ENCODE data around the gene ATG10. TPM values are rescaled to one million over a fixed set of nuclear protein-coding genes. Genes with fewer than 3 reads are reported as not detected.
A peak's percentile ranks its signal among the peaks of the same experiment; 100 is the strongest.

Gene ATG10
- total RNA-seq, 1 experiment from 2014 or later, result 7.6 TPM

- Histone ChIP-seq H2BK120ac (ENCODE audit: low read depth, low read length, poor library complexity, severe bottlenecking) (no peak overlapping the region), H3K27ac (ENCODE audit: insufficient read length, low read depth, low read length) (no peak overlapping the region), H3K14ac (ENCODE audit: insufficient read depth, low read length) (no peak overlapping the region), H3T11ph (ENCODE audit: low read length) (no peak overlapping the region), H3K79me2 (ENCODE audit: insufficient read depth, low read length) (no peaks in the 10 kb centered on the region), H2AK5ac (ENCODE audit: insufficient read length, low read length) (no peak overlapping the region), H2BK12ac (ENCODE audit: insufficient read length, low read depth, low read length) (no peak overlapping the region), H3K4me1 (ENCODE audit: insufficient read depth, low read length) (no peaks in the 10 kb centered on the region; the same call in 1 of the 2 replicates), H4K91ac (ENCODE audit: insufficient read length, low read depth, low read length) (no peak overlapping the region), H4K5ac (ENCODE audit: insufficient read length, low read depth, low read length) (no peak overlapping the region), H3K56ac (ENCODE audit: insufficient read length, low read depth, low read length) (no peak overlapping the region), H3K4ac (ENCODE audit: low read depth, low read length) (no peak overlapping the region), H2BK15ac (ENCODE audit: low read depth, low read length) (no peak overlapping the region), H3K18ac (ENCODE audit: insufficient read length, low read depth, low read length) (no peak overlapping the region), H3K27me3 (ENCODE audit: insufficient read depth, low read length) (no peaks in the 10 kb centered on the region), H3K9ac (ENCODE audit: extremely low read depth, insufficient read length, low read length) (no peak overlapping the region), H4K8ac (replicated peaks; ENCODE audit: insufficient read length, low read depth, low read length) (no peak overlapping the region), H3K79me1 (ENCODE audit: insufficient read depth, low read depth, low read length, poor library complexity, severe bottlenecking) (no peaks in the 10 kb centered on the region), H3K23ac (ENCODE audit: insufficient read length, low read depth, low read length) (no peak overlapping the region), H2AFZ (ENCODE audit: low read length) (no peak overlapping the region), H3K4me2 (ENCODE audit: insufficient read depth, insufficient read length, low read length) (no peak overlapping the region), H2BK5ac (ENCODE audit: insufficient read length, low read length) (no peak overlapping the region), H4K20me1 (ENCODE audit: control insufficient read depth, insufficient read depth, insufficient read length) (no peaks in the 10 kb centered on the region), H3K23me2 (ENCODE audit: insufficient read length, low read depth, low read length, poor library complexity, severe bottlenecking) (no peaks in the 10 kb centered on the region), H3K9me3 (ENCODE audit: control insufficient read depth, low read depth, low read length) (no peaks in the 10 kb centered on the region), H2BK20ac (ENCODE audit: low read depth, low read length, poor library complexity, severe bottlenecking) (no peak overlapping the region)
- no peak for TF ChIP-seq CTCF (conservative IDR thresholded peaks at IDR 0.05)
- peak overlapping the region in 1 of 3 experiments; percentile 18; a peak in 3 of 7 replicates for H3K27ac Mint-ChIP-seq
- no peak overlapping the region for H3K4me3 Mint-ChIP-seq
- H3K4me1 Mint-ChIP-seq, result peaks cover 7 to 14% of the 10 kb centered on the region in 2 experiments; a peak in 3 of 4 replicates
- H3K36me3 Mint-ChIP-seq (ENCODE audit: insufficient read depth in 1 of 3, low read depth in 3 of 3), result no peaks in the 10 kb centered on the region
- no CpG with 5 or more reads among the region's 1 CpG for WGBS (ENCODE audit: extremely low coverage, insufficient read length, low lambda C conversion rate)
- peaks cover 0 to 3% of the 10 kb centered on the region in 2 experiments; a peak in 1 of 5 replicates for H3K9me3 Mint-ChIP-seq
- no peak for DNase-seq
- H3K27me3 Mint-ChIP-seq (ENCODE audit: low read depth), result no peaks in the 10 kb centered on the region
These were observed 176.2 kb downstream of the ATG10 start for GRCh38 chr5:82147860-82148573.

Measured in H9 (cell line).